Ishikawa (cell line): ENCODE measurements around the gene MTA1.

ENCODE experiments used
- CEBPB ChIP-seq: IDR thresholded peaks from 2 replicates; pipeline ENCODE4 v1.6.1; 2012
- CREB1 ChIP-seq: IDR thresholded peaks from 2 replicates; pipeline ENCODE4 v1.6.1; 2012; ENCODE audit warnings: low read depth
- EGR1 ChIP-seq: IDR thresholded peaks from 2 replicates; pipeline ENCODE4 v1.6.1; 2012
- EP300 ChIP-seq: IDR thresholded peaks from 2 replicates; pipeline ENCODE4 v1.6.1; 2012; ENCODE audit warnings: borderline replicate concordance
- FOXM1 ChIP-seq: IDR thresholded peaks from 2 replicates; pipeline ENCODE4 v1.6.1; 2012; ENCODE audit warnings: low read depth, borderline replicate concordance
- NFIC ChIP-seq: IDR thresholded peaks from 2 replicates; pipeline ENCODE4 v1.6.1; 2012
- RAD21 ChIP-seq: IDR thresholded peaks from 2 replicates; pipeline ENCODE4 v1.6.1; 2012; ENCODE audit warnings: low read depth
- TAF1 ChIP-seq: IDR thresholded peaks from 2 replicates; pipeline ENCODE4 v1.6.1; 2012; ENCODE audit warnings: low read depth, mild to moderate bottlenecking
- TCF12 ChIP-seq: IDR thresholded peaks from 2 replicates; pipeline ENCODE4 v1.6.1; 2012; ENCODE audit warnings: low read depth
- TEAD4 ChIP-seq: IDR thresholded peaks from 2 replicates; pipeline ENCODE4 v1.6.1; 2012
- USF1 ChIP-seq: IDR thresholded peaks from 2 replicates; pipeline ENCODE4 v1.6.1; 2012
- YY1 ChIP-seq: IDR thresholded peaks from 2 replicates; pipeline ENCODE4 v1.6.1; 2012; ENCODE audit warnings: low read depth
- ZBTB7A ChIP-seq: IDR thresholded peaks from 2 replicates; pipeline ENCODE4 v1.6.1; 2012; ENCODE audit warnings: low read depth
- TF ChIP-seq, protein P1 (sequence below): IDR thresholded peaks from 2 replicates; pipeline ENCODE4 v1.6.1; 2012; ENCODE audit warnings: low read depth, mild to moderate bottlenecking
- TF ChIP-seq, protein P2 (sequence below): IDR thresholded peaks from 2 replicates; pipeline ENCODE4 v1.6.1; 2012

Gene MTA1

GRCh38 chr14:105476097-105476830, 56.6 kb downstream of the MTA1 start:
- TF ChIP-seq EP300 (peak; percentile 50; the same call in 1 of the 2 replicates), FOXM1 (no peak), CEBPB (no peak), EGR1 (no peak), USF1 (no peak), ZBTB7A (peak; percentile 66), CREB1 (no peak), YY1 (peak; percentile 29; the same call in 1 of the 2 replicates), NFIC (peak; percentile 92), RAD21 (peak; percentile 14; the same call in 1 of the 2 replicates), TCF12 (peak; percentile 66; the same call in 1 of the 2 replicates), TAF1 (no peak; the same call in 1 of the 2 replicates), TEAD4 (peak; percentile 23; the same call in 1 of the 2 replicates)
- TF ChIP-seq, protein P1, sequence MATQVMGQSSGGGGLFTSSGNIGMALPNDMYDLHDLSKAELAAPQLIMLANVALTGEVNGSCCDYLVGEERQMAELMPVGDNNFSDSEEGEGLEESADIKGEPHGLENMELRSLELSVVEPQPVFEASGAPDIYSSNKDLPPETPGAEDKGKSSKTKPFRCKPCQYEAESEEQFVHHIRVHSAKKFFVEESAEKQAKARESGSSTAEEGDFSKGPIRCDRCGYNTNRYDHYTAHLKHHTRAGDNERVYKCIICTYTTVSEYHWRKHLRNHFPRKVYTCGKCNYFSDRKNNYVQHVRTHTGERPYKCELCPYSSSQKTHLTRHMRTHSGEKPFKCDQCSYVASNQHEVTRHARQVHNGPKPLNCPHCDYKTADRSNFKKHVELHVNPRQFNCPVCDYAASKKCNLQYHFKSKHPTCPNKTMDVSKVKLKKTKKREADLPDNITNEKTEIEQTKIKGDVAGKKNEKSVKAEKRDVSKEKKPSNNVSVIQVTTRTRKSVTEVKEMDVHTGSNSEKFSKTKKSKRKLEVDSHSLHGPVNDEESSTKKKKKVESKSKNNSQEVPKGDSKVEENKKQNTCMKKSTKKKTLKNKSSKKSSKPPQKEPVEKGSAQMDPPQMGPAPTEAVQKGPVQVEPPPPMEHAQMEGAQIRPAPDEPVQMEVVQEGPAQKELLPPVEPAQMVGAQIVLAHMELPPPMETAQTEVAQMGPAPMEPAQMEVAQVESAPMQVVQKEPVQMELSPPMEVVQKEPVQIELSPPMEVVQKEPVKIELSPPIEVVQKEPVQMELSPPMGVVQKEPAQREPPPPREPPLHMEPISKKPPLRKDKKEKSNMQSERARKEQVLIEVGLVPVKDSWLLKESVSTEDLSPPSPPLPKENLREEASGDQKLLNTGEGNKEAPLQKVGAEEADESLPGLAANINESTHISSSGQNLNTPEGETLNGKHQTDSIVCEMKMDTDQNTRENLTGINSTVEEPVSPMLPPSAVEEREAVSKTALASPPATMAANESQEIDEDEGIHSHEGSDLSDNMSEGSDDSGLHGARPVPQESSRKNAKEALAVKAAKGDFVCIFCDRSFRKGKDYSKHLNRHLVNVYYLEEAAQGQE: no peak
- TF ChIP-seq, protein P2, sequence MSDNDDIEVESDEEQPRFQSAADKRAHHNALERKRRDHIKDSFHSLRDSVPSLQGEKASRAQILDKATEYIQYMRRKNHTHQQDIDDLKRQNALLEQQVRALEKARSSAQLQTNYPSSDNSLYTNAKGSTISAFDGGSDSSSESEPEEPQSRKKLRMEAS: peak; percentile 48; the same call in 1 of the 2 replicates

- TF ChIP-seq YY1: no peak
- TF ChIP-seq CEBPB: no peak
- no peak for TF ChIP-seq TEAD4
- TF ChIP-seq, protein P1: no peak
- TF ChIP-seq TAF1: no peak
- TF ChIP-seq, protein P2: no peak
- no peak for TF ChIP-seq EGR1
- TF ChIP-seq ZBTB7A: no peak; the same call in 1 of the 2 replicates
- TF ChIP-seq TCF12: no peak
- no peak for TF ChIP-seq RAD21
- TF ChIP-seq USF1: no peak
- no peak for TF ChIP-seq CREB1
- TF ChIP-seq NFIC: no peak
- TF ChIP-seq FOXM1: no peak
These were observed 57.4 kb downstream of the MTA1 start for GRCh38 chr14:105476831-105477659.

- TF ChIP-seq USF1: no peak
- TF ChIP-seq CREB1: no peak
- TF ChIP-seq EP300: no peak
- no peak for TF ChIP-seq RAD21
- TF ChIP-seq TEAD4: no peak
- TF ChIP-seq EGR1: no peak
- no peak for TF ChIP-seq TCF12
- TF ChIP-seq FOXM1: no peak
- no peak for TF ChIP-seq NFIC
- no peak for TF ChIP-seq CEBPB
These were observed 58.2 kb downstream of the MTA1 start for GRCh38 chr14:105477660-105478397.
